GM21717 (cell line): ENCODE measurements around the gene FAH.
A peak's percentile ranks its signal among the peaks of the same experiment; 100 is the strongest.
"Not testable (repeated sequence)": the region's sequence is repeated elsewhere in the genome, so short reads cannot be mapped to it uniquely, and the experiment has no call there.

Source experiments
- ATAC-seq: cut with Tn5 transposase; IDR thresholded peaks from one replicate; pipeline ENCODE4 v1.9.1; 2021; ENCODE audit warnings: mild to moderate bottlenecking, moderate library complexity; ENCODE audit not compliant: unreplicated experiment

The FAH gene

GRCh38 chr15:80152896-80153876, at the start of gene FAH:
Gene FAH, plus strand, starts transcription at chr15:80152999. Its CDS starts 56 bp downstream, at chr15:80153055.
- peak; percentile 61 for ATAC-seq

- ATAC-seq, result no peak
These were observed 47.6 kb upstream of the FAH start for GRCh38 chr15:80105193-80105592.

GRCh38 chr15:80105595-80105994, 47.2 kb upstream of the FAH start:
- no peak for ATAC-seq

- no peak for ATAC-seq
These were observed 46.7 kb upstream of the FAH start for GRCh38 chr15:80106051-80106450.

DNA sequence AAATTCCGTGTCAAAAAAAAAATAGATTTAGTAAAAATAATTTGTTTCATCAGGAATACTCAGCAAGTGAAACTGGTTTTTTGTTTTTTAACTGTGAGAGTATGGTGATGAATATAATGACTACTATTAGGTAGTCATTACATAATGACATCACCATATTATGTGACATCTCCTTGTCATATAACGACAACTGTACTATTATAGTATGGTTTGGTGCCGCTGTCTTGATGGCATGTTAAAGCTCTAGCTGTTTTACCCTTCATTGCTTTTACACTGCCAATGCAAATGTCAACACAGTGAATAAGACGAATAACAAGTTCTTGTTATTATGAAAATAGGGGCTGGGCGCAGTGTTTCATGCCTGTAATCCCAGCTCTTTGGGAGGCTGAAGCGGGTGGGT, 45.6 kb upstream of the FAH start:
- no peak for ATAC-seq

DNA sequence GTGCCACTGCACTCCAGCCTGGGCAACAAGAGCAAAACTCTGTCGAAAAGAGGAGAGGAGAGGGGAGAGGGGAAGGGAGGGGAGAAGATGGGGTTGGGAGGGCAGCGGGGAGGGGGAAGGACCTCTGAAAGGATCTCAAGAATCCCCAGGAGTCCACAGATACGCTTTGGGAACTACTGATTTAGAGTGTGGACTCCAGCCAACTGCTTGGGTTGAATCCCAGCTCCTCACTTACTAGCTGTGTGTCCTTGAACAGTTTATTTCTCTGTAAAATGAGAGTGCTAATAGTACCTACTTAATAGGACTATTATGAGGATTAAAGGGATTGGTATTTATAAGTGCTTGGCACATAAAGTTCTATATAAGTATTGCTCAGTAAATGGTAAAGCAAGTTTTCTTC, 45.0 kb upstream of the FAH start:
- no peak for ATAC-seq

DNA sequence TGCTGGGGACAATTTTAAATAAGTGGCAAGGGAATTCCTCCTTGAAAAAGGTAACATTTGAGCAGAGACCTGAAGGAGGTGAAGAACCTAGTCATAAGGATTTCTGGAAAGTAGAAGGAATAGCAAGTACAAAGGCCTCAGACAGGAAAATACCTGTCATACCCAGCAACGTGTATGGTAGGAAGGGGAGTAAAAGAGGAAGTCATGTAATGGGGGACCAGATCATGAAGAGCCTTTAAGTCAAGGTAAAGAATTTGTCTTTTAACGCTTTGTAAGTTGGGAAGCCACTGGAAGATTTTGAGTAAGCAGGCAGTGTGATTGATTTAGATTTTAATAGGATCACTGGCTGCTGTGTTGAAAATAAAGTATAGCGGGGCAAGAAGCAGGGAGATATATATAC, 43.4 kb upstream of the FAH start:
- ATAC-seq, result no peak

GRCh38 chr15:80110920-80111319, 41.9 kb upstream of the FAH start:
- no peak for ATAC-seq

GRCh38 chr15:80114114-80114513, 38.7 kb upstream of the FAH start:
- no peak for ATAC-seq

DNA sequence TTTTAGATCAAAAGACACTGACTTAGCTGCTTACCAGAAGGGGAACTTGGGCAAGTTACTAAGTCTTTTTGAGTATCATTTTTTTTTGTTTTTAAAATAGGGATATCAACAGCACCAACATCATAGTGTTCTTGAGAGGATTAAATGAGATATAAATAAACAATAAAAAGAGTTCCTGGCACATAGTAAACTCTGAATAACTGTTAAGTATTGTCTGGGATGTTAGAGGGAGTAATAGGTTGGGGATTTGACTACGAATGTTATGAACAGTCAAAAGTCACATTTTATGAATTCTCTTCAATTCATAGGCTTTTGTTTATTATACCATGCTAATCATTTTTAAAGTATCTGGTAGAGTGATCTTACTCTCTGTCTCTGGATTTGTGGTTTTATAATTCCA, 37.8 kb upstream of the FAH start:
- no peak for ATAC-seq

DNA sequence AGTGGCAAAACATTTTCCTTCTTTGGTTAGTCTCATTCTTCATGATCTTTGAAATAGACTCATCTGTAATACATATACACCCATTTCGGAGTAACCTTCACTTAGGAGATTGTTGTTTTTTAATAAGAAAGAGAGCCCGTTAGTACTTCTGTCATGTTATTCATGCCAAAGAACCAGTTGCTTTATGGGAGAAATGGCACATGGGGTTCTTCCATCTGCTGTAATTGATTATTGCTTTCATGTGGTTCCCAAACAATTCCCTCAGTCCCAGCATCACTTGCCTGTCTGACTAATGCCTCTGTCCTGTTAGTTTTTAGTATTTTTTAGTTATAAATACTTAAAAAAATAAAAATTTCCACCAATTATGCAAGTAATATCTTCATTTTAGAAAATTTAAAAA, 33.8 kb upstream of the FAH start:
- ATAC-seq, result no peak

DNA sequence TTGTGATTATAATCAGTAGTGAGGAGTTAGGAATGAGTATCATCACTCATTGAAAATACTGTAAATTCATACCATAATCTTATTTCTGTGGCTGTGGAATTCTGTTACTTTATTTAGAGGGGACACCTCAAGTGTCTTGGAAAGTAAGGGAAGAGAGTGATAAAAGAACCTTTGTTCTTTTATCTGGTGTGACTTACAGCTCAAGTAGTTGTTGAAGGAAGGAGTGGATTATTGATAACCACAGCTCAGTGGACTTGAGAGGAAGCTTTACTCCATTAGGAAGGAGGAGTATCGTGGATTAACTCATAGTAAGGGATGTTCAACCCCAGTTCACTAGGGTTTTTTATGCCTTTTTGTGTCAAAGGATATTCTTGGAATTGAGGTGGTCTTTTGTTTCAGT, 32.2 kb upstream of the FAH start:
- no peak for ATAC-seq

- ATAC-seq, result no peak
These were observed 31.3 kb upstream of the FAH start for GRCh38 chr15:80121546-80121945.

DNA sequence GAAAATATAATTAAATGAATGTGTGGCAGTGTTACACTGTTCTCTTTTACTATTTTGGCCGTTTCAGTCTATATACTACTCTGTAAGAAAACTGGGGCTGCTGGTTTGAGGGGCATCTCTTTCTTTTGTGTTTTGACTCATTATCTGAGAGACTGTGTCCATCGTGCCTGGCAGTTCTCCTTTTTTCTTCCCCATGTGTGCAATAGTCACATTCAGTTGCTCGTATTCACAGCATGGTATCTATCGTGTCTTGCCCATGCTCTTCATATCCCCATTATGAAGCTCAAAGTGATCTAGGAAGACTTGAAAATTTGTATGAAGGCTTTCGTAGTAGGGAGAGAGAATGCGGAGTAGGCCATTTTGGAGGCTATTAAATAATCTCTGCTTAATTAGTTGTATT, 29.8 kb upstream of the FAH start:
- no peak for ATAC-seq

- ATAC-seq, result not testable (repeated sequence)
These were observed 25.5 kb upstream of the FAH start for GRCh38 chr15:80127253-80127652.

DNA sequence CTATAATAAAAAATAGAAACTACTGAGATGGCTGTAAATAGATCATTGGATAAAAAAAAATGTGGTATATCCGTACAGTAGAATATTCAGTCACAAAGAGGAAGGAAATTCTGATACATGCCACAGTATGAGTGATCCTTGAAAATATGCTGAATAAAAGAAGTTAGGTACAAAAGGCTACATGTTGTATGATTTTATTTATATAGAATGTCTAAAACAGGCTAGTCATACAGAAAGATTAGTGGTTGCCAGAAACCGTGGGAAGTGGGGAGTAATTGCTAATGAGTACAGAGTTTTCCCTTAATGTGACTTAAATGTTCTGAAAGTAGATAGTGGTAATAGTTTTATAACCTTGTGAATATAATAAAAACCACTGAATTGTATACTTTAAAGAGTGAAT, 24.9 kb upstream of the FAH start:
- no peak for ATAC-seq

DNA sequence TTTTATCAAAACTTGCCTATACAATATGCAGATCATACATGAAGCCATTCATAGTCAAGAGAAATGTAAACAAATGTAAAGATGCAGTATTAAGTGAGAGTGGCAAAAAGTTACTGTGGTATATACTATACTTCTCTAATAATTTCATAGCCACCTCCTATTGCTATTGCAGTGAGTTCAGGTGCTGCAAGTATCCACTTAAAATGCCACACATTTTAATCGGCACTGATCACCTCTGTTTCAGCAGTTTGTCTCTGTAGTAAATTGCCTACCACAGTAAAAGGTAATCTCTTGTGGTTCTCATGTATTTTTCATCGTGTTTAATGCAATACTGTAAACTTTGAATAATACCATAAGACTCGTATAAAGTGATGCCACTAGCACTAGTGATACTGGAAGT, 20.4 kb upstream of the FAH start:
- ATAC-seq, result no peak

GRCh38 chr15:80136854-80137253, 15.9 kb upstream of the FAH start:
- ATAC-seq, result no peak

DNA sequence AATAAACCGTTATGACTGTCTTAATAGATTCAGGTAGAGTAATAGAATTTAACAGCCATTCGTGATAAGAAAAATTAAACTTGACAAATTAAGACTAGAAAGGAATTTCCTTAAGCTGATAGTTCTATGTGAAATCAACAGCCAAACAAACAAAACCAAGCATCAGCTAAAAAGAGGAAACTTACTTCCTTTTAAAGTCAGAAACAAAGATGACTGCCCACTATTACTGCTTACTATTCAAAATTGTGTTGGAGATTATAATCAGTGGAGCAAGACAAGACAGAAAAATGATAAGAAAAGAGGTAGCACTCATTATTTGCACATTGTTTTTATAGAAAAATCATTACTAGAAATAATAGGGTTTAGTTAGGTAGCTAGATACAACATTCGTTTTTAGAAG, 13.8 kb upstream of the FAH start:
- no peak for ATAC-seq

DNA sequence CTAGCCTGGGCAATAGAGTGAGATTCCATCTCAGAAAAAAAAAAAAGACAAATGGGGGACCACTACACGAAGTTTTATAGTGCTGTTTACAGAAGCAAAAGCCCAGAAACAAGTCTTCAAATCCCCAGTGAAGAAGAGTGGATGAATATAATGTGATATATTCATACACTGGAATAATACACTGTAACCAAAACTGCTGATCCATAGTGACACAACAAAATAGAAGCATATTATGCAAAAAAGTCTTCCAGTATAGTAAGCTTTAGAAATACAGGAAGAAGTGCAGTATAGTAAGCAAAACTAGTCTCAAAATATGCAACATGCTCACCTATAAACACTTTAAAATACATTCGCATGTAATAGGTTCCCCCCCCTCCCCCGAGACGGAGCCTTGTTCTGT, 11.9 kb upstream of the FAH start:
- ATAC-seq, result no peak

DNA sequence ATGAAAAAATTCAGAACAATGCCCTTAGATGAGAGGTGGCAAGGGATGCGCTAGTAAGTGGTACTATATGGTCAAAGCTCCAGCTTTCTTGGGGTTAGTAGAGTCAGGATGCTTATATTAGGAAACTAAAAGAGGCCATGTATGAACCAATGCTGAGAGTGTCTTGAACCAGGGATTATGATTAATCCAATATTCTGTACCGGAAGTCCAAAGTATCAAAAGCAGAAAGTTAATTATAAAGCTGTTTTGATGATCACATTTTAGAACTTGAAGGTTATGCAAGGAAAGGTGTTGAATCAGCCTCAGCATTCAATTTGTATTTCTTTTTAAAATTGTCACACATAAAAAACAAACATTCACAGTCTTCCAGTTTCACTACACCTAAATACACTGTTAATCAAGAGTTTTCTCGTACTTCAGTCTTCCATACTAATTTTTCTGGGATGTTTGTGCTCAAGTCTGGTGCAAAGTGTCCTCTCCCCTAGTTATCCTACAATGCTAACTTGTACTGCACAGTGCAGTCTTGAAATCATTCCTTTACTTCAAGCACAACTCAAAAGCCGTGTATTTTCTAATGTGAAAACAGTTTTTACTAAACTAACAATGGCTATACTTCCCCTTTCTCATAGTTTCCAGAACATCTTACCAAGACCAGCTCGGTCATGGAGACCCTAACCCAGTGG, 10.7 kb upstream of the FAH start:
- no peak for ATAC-seq

- no peak for ATAC-seq
These were observed 10.2 kb upstream of the FAH start for GRCh38 chr15:80142646-80143045.
